NCI-H1694 treated with DMSO at 0.1 percent for 48 hours (cell line): ENCODE data around the gene POLR2F.

ENCODE experiments used
- DNase-seq: peaks from one replicate; lab custom pipeline; 2025; lab: John Stamatoyannopoulos, UW

The POLR2F gene

DNA sequence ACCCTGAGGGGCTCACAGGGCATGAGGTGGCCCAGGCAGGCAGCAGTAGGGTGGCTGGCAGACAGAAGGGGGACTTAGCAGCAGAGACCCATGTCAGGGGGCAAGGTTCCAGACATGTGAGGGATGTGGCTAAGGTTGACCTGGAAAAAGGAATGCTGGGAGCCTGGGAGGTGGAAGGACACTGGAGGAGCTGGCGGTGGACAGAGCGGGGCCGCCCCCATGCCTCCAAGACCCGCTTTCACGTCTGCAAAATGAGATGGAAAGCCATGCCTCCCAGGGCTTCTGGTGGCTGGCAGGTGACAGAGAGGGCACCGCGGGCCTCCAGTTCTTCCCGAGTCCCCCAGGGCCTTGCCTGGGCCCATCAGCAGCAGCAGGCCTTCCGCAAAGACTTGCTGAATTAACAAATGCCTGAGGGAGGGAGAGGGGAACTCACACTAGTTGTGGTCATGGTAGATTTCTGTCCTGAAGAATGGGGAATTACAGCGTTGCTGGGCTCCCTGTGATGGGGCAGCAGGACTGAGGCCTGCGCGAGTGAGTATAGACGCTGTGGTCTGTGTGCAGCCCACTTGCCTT is 53.9 kb downstream of the POLR2F start:
- no peak for DNase-seq

DNA sequence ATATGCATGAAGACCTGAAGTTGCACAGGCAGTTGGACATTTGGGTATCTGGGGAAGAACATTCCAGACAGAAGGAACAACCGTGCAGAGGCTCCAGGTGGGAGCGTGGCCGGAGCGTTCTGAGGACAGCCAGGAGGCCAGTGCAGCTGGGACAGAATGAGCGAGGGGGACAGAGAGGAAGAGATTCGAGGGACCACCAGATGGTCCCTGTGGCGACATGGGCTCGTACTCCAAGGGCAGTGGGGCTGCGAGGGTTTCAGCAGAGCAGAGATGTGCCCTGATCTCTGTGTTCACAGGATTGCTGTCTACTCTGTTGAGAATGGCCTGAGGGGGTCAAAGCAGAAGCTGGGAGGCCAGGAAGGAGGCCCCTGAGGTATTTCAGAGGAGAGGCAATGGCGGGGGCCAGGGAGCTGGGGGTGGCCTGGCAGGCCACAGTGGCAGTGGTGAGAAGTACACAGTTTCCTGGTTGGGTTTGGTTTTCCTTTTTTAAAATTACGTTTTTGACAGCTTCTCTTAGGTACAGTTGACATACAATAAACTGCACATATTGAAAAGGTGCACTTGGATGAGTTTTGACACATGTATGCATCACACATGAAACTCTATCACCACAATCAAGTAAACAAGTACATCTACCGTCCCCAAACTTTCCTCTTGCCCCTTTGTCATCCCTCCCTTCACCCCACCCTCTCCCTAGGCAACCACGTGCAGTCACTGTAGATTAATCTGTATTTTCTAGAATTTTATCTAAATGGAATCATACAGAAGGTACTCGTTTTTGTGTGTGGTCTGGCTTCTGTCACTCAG is 55.7 kb downstream of the POLR2F start:
- DNase-seq = no peak

DNA sequence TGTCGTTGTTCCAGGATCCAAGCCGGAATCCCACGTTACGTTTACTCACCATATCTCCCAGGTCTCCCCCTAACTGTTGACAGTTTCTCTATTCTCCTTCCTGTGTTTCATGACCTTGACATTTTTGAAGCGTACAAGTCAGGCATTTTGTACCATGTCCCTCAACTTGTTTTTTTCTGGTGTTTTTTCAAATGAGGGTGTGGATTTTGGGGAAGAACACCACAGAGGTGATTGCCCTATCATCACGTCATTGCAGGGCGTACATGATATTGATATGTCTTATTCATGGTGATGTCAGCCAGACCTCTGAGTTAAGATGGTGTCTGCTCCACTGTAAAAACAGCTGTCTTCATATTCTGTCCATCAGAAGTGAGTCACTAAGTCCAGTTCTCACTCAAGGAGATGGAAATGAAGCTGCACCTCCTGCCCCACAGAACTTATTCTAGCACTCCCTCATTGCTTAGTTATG is 59.1 kb downstream of the POLR2F start:
- no peak for DNase-seq

DNA sequence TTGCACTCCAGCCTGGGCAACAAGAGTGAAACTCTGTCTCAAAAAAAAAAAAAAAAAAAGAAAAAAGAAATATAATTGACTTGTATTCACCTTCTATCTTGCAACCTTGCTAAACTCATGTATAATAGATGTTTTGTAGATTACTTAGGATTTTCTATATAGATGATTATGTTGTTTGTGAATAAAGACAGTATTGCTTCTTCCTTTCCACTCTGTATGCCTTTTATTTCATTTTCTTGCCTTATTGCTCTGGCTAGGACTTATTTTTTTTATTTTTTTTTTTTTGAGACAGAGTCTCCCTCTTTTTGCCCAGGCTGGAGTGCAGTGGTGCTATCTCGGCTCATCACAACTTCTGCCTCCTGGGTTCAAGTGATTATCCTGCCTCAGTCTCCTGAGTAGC is 60.6 kb downstream of the POLR2F start:
- no peak for DNase-seq

DNA sequence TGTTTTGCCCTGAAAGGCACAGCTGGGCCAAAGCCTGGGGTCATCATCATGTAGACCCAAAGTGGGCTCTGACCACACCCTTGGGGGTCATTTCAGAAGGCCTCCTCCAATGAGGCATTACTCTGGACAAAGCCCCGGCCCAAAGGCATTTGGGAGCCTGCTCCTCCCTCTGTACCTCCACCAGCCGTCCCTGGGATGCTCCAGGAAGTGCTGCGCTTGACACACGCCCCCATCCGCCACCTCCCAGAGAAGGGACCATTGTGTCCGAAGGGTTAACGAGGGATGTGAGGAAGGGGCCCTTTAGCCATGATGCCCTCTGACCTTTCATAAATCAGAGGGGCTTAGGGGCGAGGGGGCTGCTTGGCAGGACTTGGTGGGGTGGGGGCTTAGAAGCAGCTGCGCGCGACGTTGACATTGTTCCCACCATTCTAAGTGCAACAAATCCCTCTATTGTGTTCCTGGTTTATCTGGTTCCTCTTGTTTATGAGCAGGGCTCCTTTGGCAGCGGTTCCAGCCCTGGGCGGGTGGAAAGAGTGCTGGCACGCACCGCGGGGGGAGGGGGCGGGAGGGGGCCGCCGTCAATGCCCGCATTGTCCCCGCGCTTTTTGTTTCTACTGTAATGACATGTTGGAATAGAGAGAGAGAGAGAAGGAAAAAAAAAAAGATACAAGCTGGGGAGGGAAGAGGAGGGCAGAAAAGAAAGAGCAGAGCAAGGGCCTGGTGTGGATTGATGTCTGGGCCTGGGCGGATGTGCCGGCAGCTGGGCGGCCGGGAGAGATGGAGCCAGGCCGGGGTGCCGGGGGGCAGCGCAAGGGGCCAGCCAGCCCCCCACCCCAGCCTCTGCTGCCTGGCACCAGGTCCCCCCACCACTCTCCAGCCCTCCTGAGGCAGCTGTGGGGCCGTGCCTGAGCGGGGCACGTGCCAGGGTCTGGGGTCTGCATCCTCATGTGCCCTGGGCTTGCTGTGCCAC is 63.0 kb downstream of the POLR2F start:
- no peak for DNase-seq

DNA sequence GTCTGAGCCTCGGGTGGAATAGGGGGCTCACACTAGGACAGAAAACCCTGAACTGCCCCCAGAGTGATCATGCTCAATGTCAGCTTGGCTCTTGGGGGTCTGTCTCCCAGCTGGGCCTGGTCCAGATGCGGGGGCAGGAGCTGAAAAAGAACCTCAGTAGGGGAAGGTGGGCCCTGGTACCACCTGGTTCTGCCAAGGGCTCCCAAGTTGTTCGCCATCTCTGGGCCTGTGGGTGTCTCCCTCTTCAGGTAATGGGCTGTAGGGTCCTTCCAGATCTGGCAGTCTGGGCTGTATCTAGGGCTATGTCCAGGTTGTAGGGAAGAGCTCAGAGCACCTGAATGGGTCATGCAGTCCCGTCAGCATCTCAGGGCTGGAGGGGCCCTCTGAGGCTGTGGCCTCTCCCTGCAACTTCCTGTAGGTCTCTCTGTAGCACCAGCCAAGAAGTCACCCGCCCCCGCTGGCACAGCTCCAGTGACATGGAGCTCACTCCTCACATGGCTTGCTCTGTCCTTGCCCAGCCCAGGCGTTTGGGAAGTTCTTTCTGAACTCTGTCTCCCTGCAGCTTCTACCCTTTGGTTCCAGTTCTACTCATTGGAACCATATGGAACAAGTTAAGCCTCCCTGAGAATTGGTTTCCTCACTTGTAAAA is 63.9 kb downstream of the POLR2F start:
- DNase-seq = no peak

DNA sequence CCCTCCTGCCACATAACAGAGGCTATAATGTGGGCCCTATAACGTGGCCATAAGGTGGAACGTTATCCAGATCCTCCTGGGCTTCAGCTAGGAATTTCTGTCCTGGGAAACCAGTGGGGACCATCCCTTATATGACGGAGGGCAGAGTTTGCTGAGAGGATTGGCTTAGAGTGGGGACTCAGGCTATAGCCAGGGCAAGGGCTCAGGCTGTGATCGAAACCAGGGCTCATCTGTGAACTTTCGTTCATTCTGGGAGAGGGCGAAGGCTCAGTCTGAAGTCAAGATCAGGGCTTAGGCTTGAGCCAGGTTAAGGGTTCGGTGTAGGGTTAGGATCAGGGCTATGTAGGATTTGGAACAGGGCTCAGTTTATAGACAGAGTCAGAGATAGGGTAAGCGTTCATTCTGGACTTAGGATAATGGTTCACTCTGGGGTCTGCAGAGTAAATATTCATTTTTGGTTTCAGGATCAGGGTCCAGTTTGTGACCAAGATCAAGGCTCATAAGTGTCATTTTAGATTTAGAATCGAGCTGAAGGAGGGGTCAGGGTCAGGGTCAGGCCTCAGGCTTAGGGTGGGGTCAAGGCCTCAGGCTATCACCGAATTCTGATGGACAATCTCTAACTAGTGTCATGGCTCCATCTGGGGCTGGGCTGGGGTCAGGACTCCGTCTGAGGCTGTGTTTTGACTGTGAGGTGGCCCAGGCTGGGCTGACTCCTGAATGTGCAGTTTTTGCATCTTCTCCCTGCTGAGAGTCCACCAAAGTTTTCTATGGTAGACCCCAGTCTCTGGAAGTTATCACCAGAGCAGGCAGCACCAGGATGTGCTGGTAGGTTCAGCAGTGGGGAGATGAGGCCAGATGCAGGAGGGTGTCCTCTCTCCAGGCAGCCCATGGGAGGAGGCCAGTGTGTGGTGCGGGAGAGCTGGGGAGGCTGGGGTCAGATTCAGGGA is 64.7 kb downstream of the POLR2F start:
- no peak for DNase-seq
